Keratinocyte (primary cell): ENCODE data around the gene ADH5. TPM values are rescaled to one million over a fixed set of nuclear protein-coding genes. Genes with fewer than 3 reads are reported as not detected.
"Not testable (repeated sequence)": the region's sequence is repeated elsewhere in the genome, so short reads cannot be mapped to it uniquely, and the experiment has no call there.

Source experiments
- DNase-seq: peaks from one replicate; pipeline ENCODE4 v3.0.0-alpha.2; 2011; ENCODE audit warnings: low read depth, missing footprints, low spot score
- FAIRE-seq: peaks from 2 replicates; lab custom pipeline; 2011; peaks lifted over from hg19 to GRCh38; lab: Jason Lieb, UNC
- H2AFZ ChIP-seq: 2 replicates; pipeline ENCODE4 v1.6.0; 2012; ENCODE audit warnings: low read length, control low read depth, inconsistent platforms; ENCODE audit not compliant: control insufficient read depth
- H3K27ac ChIP-seq: 2 replicates; pipeline ENCODE4 v1.5.1; 2011; ENCODE audit warnings: low read length; ENCODE audit not compliant: control insufficient read depth, insufficient read depth
- H3K27me3 ChIP-seq: 3 replicates; pipeline ENCODE4 v1.6.0; 2011; ENCODE audit warnings: low read length; ENCODE audit not compliant: control insufficient read depth, insufficient read depth; ENCODE audit errors: extremely low read depth
- H3K36me3 ChIP-seq, 2 experiments: 2 replicates in 1 of 2; 3 replicates in 1 of 2; pipeline ENCODE4 v1.5.1; 2011; ENCODE audit warnings: low read length in 2 of 2, mild to moderate bottlenecking in 1 of 2; ENCODE audit not compliant: control insufficient read depth in 2 of 2, insufficient read depth in 2 of 2; ENCODE audit errors: extremely low read depth in 1 of 2
- H3K4me1 ChIP-seq: 3 replicates; pipeline ENCODE4 v1.5.1; 2011; ENCODE audit warnings: low read length; ENCODE audit not compliant: control insufficient read depth, insufficient read depth; ENCODE audit errors: extremely low read depth
- H3K4me2 ChIP-seq: 3 replicates; pipeline ENCODE4 v1.6.0; 2011; ENCODE audit warnings: low read depth, low read length; ENCODE audit not compliant: control insufficient read depth, insufficient read depth; ENCODE audit errors: extremely low read depth
- H3K4me3 ChIP-seq, 3 experiments: fragments of 200-600 bp in 1 of 3; sonication (generic) in 1 of 3; 2 replicates in 2 of 3; 3 replicates in 1 of 3; pipeline ENCODE4 v1.5.1; 2011 to 2016; ENCODE audit warnings: low read length in 3 of 3, mild to moderate bottlenecking in 3 of 3, control low read depth in 2 of 3, inconsistent platforms in 1 of 3, low read depth in 1 of 3, mixed read lengths in 1 of 3, mixed run types in 1 of 3, moderate library complexity in 1 of 3; ENCODE audit not compliant: control insufficient read depth in 2 of 3, insufficient read depth in 2 of 3; ENCODE audit errors: extremely low read depth in 1 of 3
- H3K79me2 ChIP-seq: 2 replicates; pipeline ENCODE4 v1.6.0; 2012; ENCODE audit warnings: low read length; ENCODE audit not compliant: control insufficient read depth, insufficient read depth
- H3K9ac ChIP-seq: 3 replicates; pipeline ENCODE4 v1.6.0; 2011; ENCODE audit warnings: low read length; ENCODE audit not compliant: control insufficient read depth, insufficient read depth; ENCODE audit errors: extremely low read depth
- H3K9me1 ChIP-seq: 3 replicates; pipeline ENCODE4 v1.6.0; 2011; ENCODE audit warnings: low read length; ENCODE audit not compliant: control insufficient read depth, insufficient read depth; ENCODE audit errors: extremely low read depth
- H3K9me3 ChIP-seq: 2 replicates; pipeline ENCODE4 v1.5.1; 2012; ENCODE audit warnings: low read depth, low read length; ENCODE audit not compliant: control insufficient read depth
- H4K20me1 ChIP-seq: 3 replicates; pipeline ENCODE4 v1.6.0; 2011; ENCODE audit warnings: low read length; ENCODE audit not compliant: control insufficient read depth, insufficient read depth; ENCODE audit errors: extremely low read depth
- CTCF ChIP-seq, 3 experiments: IDR thresholded peaks in 1 of 3; conservative IDR thresholded peaks in 1 of 3; optimal IDR thresholded peaks in 1 of 3; 2 replicates in 2 of 3; 3 replicates in 1 of 3; pipeline versions ENCODE3 to v1.5.1; 2011; ENCODE audit warnings: low read length in 3 of 3, mild to moderate bottlenecking in 3 of 3, moderate library complexity in 2 of 3, control low read depth in 1 of 3, inconsistent platforms in 1 of 3; ENCODE audit not compliant: insufficient read depth in 2 of 3; ENCODE audit errors: extremely low read depth in 1 of 3
- EZH2 ChIP-seq: IDR thresholded peaks from one replicate; pipeline ENCODE4 v1.6.1; 2012; ENCODE audit warnings: inconsistent platforms, mild to moderate bottlenecking, low read length, moderate library complexity
- dilution Hi-C: fragments of 300-500 bp; cut with MboI; formaldehyde crosslinking; loops from one replicate; pipeline ENCODE4 v1.7.0; 2020; ENCODE audit warnings: low sequenced_read_pairs; ENCODE audit not compliant: extremely low pct_ligation_motif_present
- polyA plus RNA-seq, 5 experiments: library from polyadenylated mRNA; depleted of rRNA in 3 of 5; stranded (reverse) in 3 of 5; stranded (forward) in 1 of 5; unstranded in 1 of 5; fragments of >200 nt; gene quantifications; 1 replicate in 1 of 5; 2 replicates in 3 of 5; 3 replicates in 1 of 5; pipeline versions ENCODE4 v1.2.1 to v1.2.3, GENCODE V29; 2011 to 2012; ENCODE audit warnings: missing spikeins in 2 of 5, low read depth in 1 of 5, low replicate concordance in 1 of 5

Gene ADH5
- polyA plus RNA-seq, 1 donor (not counting 4 experiments of a cell fraction or from before 2014, with no cell fraction given): 314 TPM

DNA sequence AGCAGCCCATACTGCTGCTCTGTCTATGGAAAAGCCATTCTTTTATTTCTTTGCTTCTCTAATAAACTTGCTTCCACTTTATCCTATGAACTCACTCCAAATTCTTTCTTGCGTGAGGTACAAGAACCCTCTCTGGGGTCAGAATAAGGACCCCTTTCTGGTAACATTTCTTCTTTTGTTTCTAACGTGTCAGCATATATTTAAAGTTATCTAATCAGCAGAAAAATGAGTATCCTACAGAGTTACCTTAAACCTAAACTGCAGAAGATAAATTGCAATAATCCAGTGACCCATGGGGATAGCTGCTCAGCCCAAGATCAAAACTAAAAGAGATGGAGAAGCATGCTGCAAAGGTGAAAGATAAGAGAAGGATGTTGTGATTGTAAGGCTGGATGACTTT, 4.0 kb downstream of the ADH5 start:
- Histone ChIP-seq H3K9me3 (no peaks in the 10 kb centered on the region), H2AFZ (no peak overlapping the region), H3K79me2 (peaks cover 75% of the 10 kb centered on the region), H3K4me2 (no peak overlapping the region), H3K9me1 (no peaks in the 10 kb centered on the region), H3K4me3 (no peak overlapping the region), H3K36me3 (peaks cover 29 to 30% of the 10 kb centered on the region in 2 experiments), H3K4me1 (peaks cover 3% of the 10 kb centered on the region), H3K9ac (no peak overlapping the region), H3K27ac (no peak overlapping the region), H4K20me1 (peaks cover 2% of the 10 kb centered on the region), H3K27me3 (no peaks in the 10 kb centered on the region)
- dilution Hi-C loops: no loop called here
- no peak for TF ChIP-seq CTCF (optimal IDR thresholded peaks at IDR 0.05 in 1 of 3, IDR thresholded peaks at IDR 0.05 in 1 of 3, conservative IDR thresholded peaks at IDR 0.05 in 1 of 3; ENCODE audit: extremely low read depth in 1 of 3, insufficient read depth in 2 of 3, low read length in 3 of 3)
- no peak for TF ChIP-seq EZH2
- no peak for DNase-seq
- FAIRE-seq: no peak

- no peaks in the 10 kb centered on the region for H3K27me3 ChIP-seq
- H3K27ac ChIP-seq: no peak overlapping the region
- dilution Hi-C loops: no loop called here
- peaks cover 65% of the 10 kb centered on the region for H3K79me2 ChIP-seq
- FAIRE-seq (no peak), DNase-seq (no peak)
- no peaks in the 10 kb centered on the region for H3K9me1 ChIP-seq
- H3K9me3 ChIP-seq: no peaks in the 10 kb centered on the region
- H4K20me1 ChIP-seq: peaks cover 2% of the 10 kb centered on the region
- no peak overlapping the region for H3K9ac ChIP-seq
- TF ChIP-seq EZH2 (no peak), CTCF (optimal IDR thresholded peaks at IDR 0.05 in 1 of 3, IDR thresholded peaks at IDR 0.05 in 1 of 3, conservative IDR thresholded peaks at IDR 0.05 in 1 of 3; ENCODE audit: extremely low read depth in 1 of 3, insufficient read depth in 2 of 3, low read length in 3 of 3) (no peak)
- no peak overlapping the region for H3K4me2 ChIP-seq
- H3K4me3 ChIP-seq: no peak overlapping the region
- H2AFZ ChIP-seq: no peak overlapping the region
- peaks cover 32 to 37% of the 10 kb centered on the region in 2 experiments for H3K36me3 ChIP-seq
- peaks cover 3% of the 10 kb centered on the region for H3K4me1 ChIP-seq
Observed at GRCh38 chr4:99082192-99082591, 6.4 kb downstream of the ADH5 start.

DNA sequence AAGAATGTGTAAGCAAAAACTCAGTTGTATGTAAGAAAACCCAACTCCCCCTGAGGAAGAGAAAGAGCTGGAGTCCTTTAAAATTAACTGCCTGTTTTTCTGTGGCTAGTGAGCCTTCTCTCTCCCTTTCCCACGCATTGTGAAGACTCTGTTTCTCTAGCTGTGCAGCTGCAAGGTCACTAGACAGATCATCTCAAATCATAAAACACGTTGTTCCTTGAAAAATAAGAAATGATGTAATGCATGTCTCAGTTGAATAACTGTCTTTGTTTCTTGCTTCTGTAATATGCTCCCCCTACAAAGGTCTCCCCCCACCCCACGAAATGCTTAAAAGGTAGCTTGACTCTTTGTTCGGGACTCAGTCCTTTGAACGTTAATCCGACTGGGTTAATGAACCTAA, 7.7 kb downstream of the ADH5 start:
- H3K4me1 ChIP-seq, H3K9ac ChIP-seq, H3K9me3 ChIP-seq, H3K27me3 ChIP-seq, H4K20me1 ChIP-seq, H3K4me2 ChIP-seq, DNase-seq, H3K27ac ChIP-seq, H3K4me3 ChIP-seq, H2AFZ ChIP-seq, dilution Hi-C loops, FAIRE-seq, H3K9me1 ChIP-seq: not testable (repeated sequence)
- H3K79me2 ChIP-seq: peaks cover 54% of the 10 kb centered on the region
- peaks cover 34 to 44% of the 10 kb centered on the region in 2 experiments for H3K36me3 ChIP-seq
